Panc1 (cell line): ENCODE measurements around the gene EEF1A2. TPM values are rescaled to one million over a fixed set of nuclear protein-coding genes. Genes with fewer than 3 reads are reported as not detected.

Experiments used
- ATAC-seq: fragments of 200-7000 bp; cut with Tn5 transposase; 2 replicates; pipeline ENCODE4 v1.9.1; 2020; ENCODE audit warnings: mild to moderate bottlenecking, moderate library complexity
- BruUV-seq: library from RNA; stranded (reverse); fragments of 400-500 nt; replicated peaks from 2 replicates; lab custom pipeline; 2021; lab: Mats Ljungman, UMichigan
- CTCF ChIA-PET: fragments of 300-600 bp; sonication (Branson Sonifier 250); formaldehyde crosslinking; loops from one replicate; lab custom pipeline; 2022; ENCODE audit warnings: antibody characterized with exemption; lab: Charles Lee
- POLR2A ChIA-PET: fragments of 300-600 bp; sonication (Branson Sonifier 250); formaldehyde crosslinking; loops from one replicate; lab custom pipeline; 2022; ENCODE audit warnings: antibody characterized with exemption; lab: Charles Lee
- DNase-seq: peaks from one replicate; pipeline ENCODE4 v3.0.0-alpha.2; 2010; ENCODE audit warnings: low read depth, low spot score
- H3K27ac ChIP-seq: 2 replicates; pipeline ENCODE4 v1.5.1; 2011; ENCODE audit warnings: mild to moderate bottlenecking, low read length, inconsistent platforms
- H3K27me3 ChIP-seq: fragments of 200-500 bp; sonication (Bioruptor generic); 2 replicates; pipeline ENCODE4 v1.6.0; 2014; ENCODE audit warnings: low read length, inconsistent platforms; ENCODE audit not compliant: control insufficient read depth, insufficient read depth
- H3K36me3 ChIP-seq: fragments of 200-500 bp; sonication (Bioruptor generic); 2 replicates; pipeline ENCODE4 v1.5.1; 2014; ENCODE audit warnings: inconsistent platforms, mild to moderate bottlenecking, low read length, moderate library complexity; ENCODE audit not compliant: control insufficient read depth, insufficient read depth
- H3K4me1 ChIP-seq: 2 replicates; pipeline ENCODE4 v1.5.1; 2011; ENCODE audit warnings: inconsistent platforms, mild to moderate bottlenecking, low read length, moderate library complexity; ENCODE audit not compliant: control insufficient read depth, insufficient read depth
- H3K4me3 ChIP-seq, 2 experiments: 2 replicates each; pipeline ENCODE4 v1.5.1; 2011 to 2012; ENCODE audit warnings: low read depth in 2 of 2, low read length in 2 of 2, mild to moderate bottlenecking in 2 of 2, inconsistent platforms in 1 of 2, moderate library complexity in 1 of 2
- H3K9me3 ChIP-seq: fragments of 200-500 bp; sonication (Bioruptor generic); 2 replicates; pipeline ENCODE4 v1.5.1; 2014; ENCODE audit warnings: low read depth, mild to moderate bottlenecking, inconsistent platforms, low read length, moderate library complexity; ENCODE audit not compliant: control insufficient read depth, insufficient read depth
- POLR2AphosphoS5 ChIP-seq: IDR thresholded peaks from 2 replicates; pipeline ENCODE4 v1.6.1; 2012; ENCODE audit warnings: mild to moderate bottlenecking, low read depth, low read length, moderate library complexity
- SIN3A ChIP-seq: IDR thresholded peaks from 2 replicates; pipeline ENCODE4 v1.6.1; 2012; ENCODE audit warnings: low read depth, mild to moderate bottlenecking, low read length, moderate library complexity, borderline replicate concordance; ENCODE audit not compliant: insufficient read depth
- TCF7L2 ChIP-seq: IDR thresholded peaks from 2 replicates; pipeline ENCODE4 v1.6.1; 2011; ENCODE audit warnings: mild to moderate bottlenecking, low read depth, low read length, inconsistent platforms
- in situ Hi-C: cut with HindIII; loops from 2 replicates; pipeline ENCODE4 v1.10.0; 2016; ENCODE audit warnings: low sequenced_read_pairs, low pct_unique_long_range_greater_than_20kb
- intact Hi-C: fragments of 100-400 bp; cut with micrococcal nuclease; formaldehyde crosslinking; loops from one replicate; pipeline ENCODE4 v1.10.0; 2022; ENCODE audit not compliant: unreplicated experiment
- total RNA-seq: library from RNA; stranded (reverse); gene quantifications from one replicate; pipeline ENCODE4 v1.2.1, GENCODE V29; 2021; ENCODE audit not compliant: unreplicated experiment
- TF ChIP-seq, protein P1 (sequence below), 2 experiments: IDR thresholded peaks; 2 replicates each; pipeline ENCODE4 v1.6.1; 2011 to 2012; ENCODE audit warnings: low read depth in 2 of 2, control low read depth in 1 of 2, low read length in 1 of 2, mild to moderate bottlenecking in 1 of 2, moderate library complexity in 1 of 2; ENCODE audit not compliant: insufficient read depth in 1 of 2
- TF ChIP-seq, protein P2 (sequence below): fragments of 450-650 bp; IDR thresholded peaks from 2 replicates; pipeline ENCODE4 v1.5.1; 2017; ENCODE audit warnings: mild to moderate bottlenecking

EEF1A2 gene
- total RNA-seq, 1 experiment from 2014 or later: 178 TPM

DNA sequence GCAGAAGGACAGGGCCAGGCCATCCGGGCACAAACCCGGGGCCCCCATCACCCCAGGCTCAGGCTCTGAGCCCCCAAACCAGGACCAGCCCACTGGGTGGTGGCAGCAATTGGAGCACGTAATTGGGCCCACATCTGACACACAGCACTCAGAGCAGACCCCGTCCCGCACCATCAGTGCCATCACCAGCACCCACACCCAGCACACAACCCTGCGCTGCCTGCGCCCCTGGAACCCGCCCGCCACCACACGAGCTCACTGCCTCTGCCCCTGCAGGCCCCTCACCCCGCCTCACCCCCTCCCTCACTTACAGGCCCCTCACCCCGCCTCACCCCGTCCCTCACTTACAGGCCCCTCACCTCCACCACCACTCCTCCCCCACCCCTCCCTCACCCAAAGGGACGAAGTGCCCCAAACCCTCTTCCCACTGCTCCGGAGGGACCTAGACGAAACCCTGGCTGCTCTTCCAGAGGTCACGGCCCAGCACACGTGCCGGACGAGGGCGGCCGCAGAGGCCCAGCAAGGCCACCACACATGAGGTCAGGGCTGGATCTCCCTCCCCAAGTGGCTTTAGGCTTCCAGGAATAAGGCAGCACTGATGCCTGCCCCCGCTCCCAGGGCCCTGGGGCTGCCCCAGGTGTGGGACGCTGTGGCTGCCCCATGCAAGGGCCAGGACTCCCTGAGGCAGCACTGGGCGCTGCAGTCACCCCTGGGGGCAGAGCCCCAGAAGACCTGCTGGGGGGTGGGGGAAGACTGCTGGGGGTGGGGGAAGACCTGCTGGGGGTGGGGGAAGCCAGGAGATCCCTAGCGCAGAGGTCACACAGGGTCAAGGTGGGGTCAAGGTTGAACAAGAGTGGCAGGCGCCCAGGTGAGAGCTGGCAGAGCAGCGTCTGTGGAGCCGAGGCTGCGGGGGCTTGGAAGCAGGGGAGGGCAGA, 48.8 kb downstream of the EEF1A2 start:
- POLR2A ChIA-PET: no interaction called here
- in situ Hi-C loops: no loop called here
- DNase-seq: no peak

DNA sequence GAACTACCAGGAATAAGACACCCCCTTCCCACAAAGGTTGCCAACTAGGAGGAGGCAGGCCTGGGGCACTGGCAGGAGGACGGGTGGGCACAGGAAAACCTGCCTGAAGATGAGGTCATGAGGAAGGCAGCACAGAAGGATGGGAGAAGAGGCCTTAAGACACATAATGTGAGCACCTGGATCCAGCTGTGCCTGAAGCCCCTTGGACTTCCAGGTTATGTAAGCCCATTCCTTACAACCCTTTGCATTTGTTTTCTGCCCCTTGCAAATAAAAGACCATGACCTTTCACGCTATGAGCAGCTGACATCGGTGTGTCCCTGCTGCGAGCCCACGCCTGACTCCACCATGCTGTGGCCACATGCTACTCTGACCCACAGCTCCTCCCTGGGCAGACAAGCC, 49.9 kb downstream of the EEF1A2 start:
- no peak overlapping the region for H3K27ac ChIP-seq
- intact Hi-C loops (no loop called here), in situ Hi-C loops (no loop called here)
- TF ChIP-seq POLR2AphosphoS5 (no peak), TCF7L2 (no peak), SIN3A (no peak)
- TF ChIP-seq, protein P1, sequence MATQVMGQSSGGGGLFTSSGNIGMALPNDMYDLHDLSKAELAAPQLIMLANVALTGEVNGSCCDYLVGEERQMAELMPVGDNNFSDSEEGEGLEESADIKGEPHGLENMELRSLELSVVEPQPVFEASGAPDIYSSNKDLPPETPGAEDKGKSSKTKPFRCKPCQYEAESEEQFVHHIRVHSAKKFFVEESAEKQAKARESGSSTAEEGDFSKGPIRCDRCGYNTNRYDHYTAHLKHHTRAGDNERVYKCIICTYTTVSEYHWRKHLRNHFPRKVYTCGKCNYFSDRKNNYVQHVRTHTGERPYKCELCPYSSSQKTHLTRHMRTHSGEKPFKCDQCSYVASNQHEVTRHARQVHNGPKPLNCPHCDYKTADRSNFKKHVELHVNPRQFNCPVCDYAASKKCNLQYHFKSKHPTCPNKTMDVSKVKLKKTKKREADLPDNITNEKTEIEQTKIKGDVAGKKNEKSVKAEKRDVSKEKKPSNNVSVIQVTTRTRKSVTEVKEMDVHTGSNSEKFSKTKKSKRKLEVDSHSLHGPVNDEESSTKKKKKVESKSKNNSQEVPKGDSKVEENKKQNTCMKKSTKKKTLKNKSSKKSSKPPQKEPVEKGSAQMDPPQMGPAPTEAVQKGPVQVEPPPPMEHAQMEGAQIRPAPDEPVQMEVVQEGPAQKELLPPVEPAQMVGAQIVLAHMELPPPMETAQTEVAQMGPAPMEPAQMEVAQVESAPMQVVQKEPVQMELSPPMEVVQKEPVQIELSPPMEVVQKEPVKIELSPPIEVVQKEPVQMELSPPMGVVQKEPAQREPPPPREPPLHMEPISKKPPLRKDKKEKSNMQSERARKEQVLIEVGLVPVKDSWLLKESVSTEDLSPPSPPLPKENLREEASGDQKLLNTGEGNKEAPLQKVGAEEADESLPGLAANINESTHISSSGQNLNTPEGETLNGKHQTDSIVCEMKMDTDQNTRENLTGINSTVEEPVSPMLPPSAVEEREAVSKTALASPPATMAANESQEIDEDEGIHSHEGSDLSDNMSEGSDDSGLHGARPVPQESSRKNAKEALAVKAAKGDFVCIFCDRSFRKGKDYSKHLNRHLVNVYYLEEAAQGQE (IDR thresholded peaks at IDR 0.05; ENCODE audit: insufficient read depth in 1 of 2, low read depth in 2 of 2, low read length in 1 of 2): no peak
- TF ChIP-seq, protein P2, sequence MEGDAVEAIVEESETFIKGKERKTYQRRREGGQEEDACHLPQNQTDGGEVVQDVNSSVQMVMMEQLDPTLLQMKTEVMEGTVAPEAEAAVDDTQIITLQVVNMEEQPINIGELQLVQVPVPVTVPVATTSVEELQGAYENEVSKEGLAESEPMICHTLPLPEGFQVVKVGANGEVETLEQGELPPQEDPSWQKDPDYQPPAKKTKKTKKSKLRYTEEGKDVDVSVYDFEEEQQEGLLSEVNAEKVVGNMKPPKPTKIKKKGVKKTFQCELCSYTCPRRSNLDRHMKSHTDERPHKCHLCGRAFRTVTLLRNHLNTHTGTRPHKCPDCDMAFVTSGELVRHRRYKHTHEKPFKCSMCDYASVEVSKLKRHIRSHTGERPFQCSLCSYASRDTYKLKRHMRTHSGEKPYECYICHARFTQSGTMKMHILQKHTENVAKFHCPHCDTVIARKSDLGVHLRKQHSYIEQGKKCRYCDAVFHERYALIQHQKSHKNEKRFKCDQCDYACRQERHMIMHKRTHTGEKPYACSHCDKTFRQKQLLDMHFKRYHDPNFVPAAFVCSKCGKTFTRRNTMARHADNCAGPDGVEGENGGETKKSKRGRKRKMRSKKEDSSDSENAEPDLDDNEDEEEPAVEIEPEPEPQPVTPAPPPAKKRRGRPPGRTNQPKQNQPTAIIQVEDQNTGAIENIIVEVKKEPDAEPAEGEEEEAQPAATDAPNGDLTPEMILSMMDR: no peak
- H3K36me3 ChIP-seq: no peaks in the 10 kb centered on the region
- no peaks in the 10 kb centered on the region for H3K27me3 ChIP-seq
- no peak overlapping the region for H3K4me3 ChIP-seq
- ATAC-seq (no peak), DNase-seq (no peak)
- CTCF ChIA-PET: no interaction called here
- POLR2A ChIA-PET: no interaction called here
- H3K9me3 ChIP-seq: no peaks in the 10 kb centered on the region
- no TSS peak for BruUV-seq
- H3K4me1 ChIP-seq: peaks cover 9% of the 10 kb centered on the region; the same call in 1 of the 2 replicates

More for the DNA sequence above, 48.8 kb downstream of the EEF1A2 start:
- TF ChIP-seq POLR2AphosphoS5 (no peak), TCF7L2 (no peak)
- no peak overlapping the region for H3K4me3 ChIP-seq
- H3K27ac ChIP-seq: no peak overlapping the region
- intact Hi-C loops: no loop called here
- BruUV-seq: no TSS peak
- H3K36me3 ChIP-seq: no peaks in the 10 kb centered on the region
- no peaks in the 10 kb centered on the region for H3K9me3 ChIP-seq
- no peak for ATAC-seq
- CTCF ChIA-PET: no interaction called here
- peaks cover 18% of the 10 kb centered on the region; the same call in 1 of the 2 replicates for H3K4me1 ChIP-seq
- H3K27me3 ChIP-seq: no peaks in the 10 kb centered on the region

DNA sequence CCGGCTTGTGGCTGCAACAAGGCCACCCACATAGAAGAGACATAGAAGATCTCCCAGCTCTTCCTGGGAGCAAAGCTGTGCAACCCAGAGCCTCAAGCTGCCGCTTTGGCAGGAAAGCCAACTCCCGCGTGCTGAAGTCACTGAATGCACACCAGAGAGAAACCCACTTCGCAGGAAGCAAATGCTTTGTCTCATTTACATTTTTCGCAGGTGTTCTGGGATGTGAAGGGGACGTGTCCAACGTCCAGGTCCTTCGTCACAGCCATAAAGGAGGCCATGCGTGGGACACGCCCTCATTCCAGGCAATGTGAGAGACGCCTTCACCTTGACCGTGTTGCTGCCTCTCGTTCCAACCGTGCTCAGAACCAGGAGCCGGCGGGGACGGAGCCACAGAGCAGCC, 50.9 kb downstream of the EEF1A2 start:
- H3K4me3 ChIP-seq: no peak overlapping the region
- in situ Hi-C loops: no loop called here

More for the DNA sequence above, 50.9 kb downstream of the EEF1A2 start:
- TF ChIP-seq, protein P1 (IDR thresholded peaks at IDR 0.05; ENCODE audit: insufficient read depth in 1 of 2, low read depth in 2 of 2, low read length in 1 of 2): no peak
- TF ChIP-seq POLR2AphosphoS5 (no peak), TCF7L2 (no peak), SIN3A (no peak)
- TF ChIP-seq, protein P2: no peak
- Histone ChIP-seq H3K4me1 (peaks cover 3% of the 10 kb centered on the region; the same call in 1 of the 2 replicates), H3K36me3 (no peaks in the 10 kb centered on the region), H3K9me3 (no peaks in the 10 kb centered on the region), H3K27ac (no peak overlapping the region), H3K27me3 (no peaks in the 10 kb centered on the region)
- no TSS peak for BruUV-seq
- intact Hi-C loops: no loop called here
- ChIA-PET POLR2A (no interaction called here), CTCF (no interaction called here)
- DNase-seq: no peak
- ATAC-seq: no peak
